OCI-LY1 (cell line): Measurements from ENCODE around the gene KCTD2.

ENCODE experiments used
- H2AFZ ChIP-seq: fragments of 200-600 bp; sonication (generic), shearing (Covaris generic); 2 replicates; pipeline ENCODE4 v1.6.0; 2014; ENCODE audit warnings: antibody characterized with exemption, mild to moderate bottlenecking, low read length
- H3F3A ChIP-seq: fragments of 200-600 bp; sonication (generic), shearing (Covaris generic); 2 replicates; pipeline ENCODE4 v1.6.0; 2014; ENCODE audit warnings: mild to moderate bottlenecking, antibody characterized with exemption, low read length, moderate library complexity; ENCODE audit not compliant: insufficient read depth
- H3K27ac ChIP-seq: fragments of 200-600 bp; sonication (generic); 2 replicates; pipeline ENCODE4 v1.5.1; 2014; ENCODE audit warnings: low read length, mixed run types, mild to moderate bottlenecking, low read depth; ENCODE audit not compliant: poor library complexity, severe bottlenecking
- H3K27me3 ChIP-seq: fragments of 200-600 bp; sonication (generic); 2 replicates; pipeline ENCODE4 v1.6.0; 2014; ENCODE audit warnings: antibody characterized with exemption, mild to moderate bottlenecking, low read length, moderate library complexity; ENCODE audit not compliant: insufficient read depth
- H3K36me3 ChIP-seq: fragments of 200-600 bp; sonication (generic); 2 replicates; pipeline ENCODE4 v1.6.1; 2014; ENCODE audit warnings: mild to moderate bottlenecking, antibody characterized with exemption, low read length, moderate library complexity, mixed read lengths; ENCODE audit not compliant: insufficient read depth
- H3K4me1 ChIP-seq: fragments of 200-600 bp; sonication (generic); 2 replicates; pipeline ENCODE4 v1.5.1; 2014; ENCODE audit warnings: mild to moderate bottlenecking, low read length, moderate library complexity; ENCODE audit not compliant: insufficient read depth, severe bottlenecking
- H3K4me2 ChIP-seq: fragments of 200-600 bp; sonication (generic), shearing (Covaris generic); 2 replicates; pipeline ENCODE4 v1.6.1; 2014; ENCODE audit warnings: low read length
- H3K4me3 ChIP-seq: fragments of 200-600 bp; sonication (generic); 2 replicates; pipeline ENCODE4 v1.5.1; 2014; ENCODE audit warnings: low read length, low read depth, mild to moderate bottlenecking, mixed read lengths; ENCODE audit not compliant: poor library complexity, severe bottlenecking
- H3K79me2 ChIP-seq: fragments of 200-600 bp; shearing (Covaris generic); 2 replicates; pipeline ENCODE4 v1.6.1; 2016; ENCODE audit warnings: mixed run types, low read length, mixed read lengths; ENCODE audit not compliant: insufficient read depth
- H3K9ac ChIP-seq: fragments of 200-600 bp; sonication (generic), shearing (Covaris generic); 2 replicates; pipeline ENCODE4 v1.6.1; 2014; ENCODE audit warnings: mild to moderate bottlenecking, low read length, mixed read lengths
- H3K9me2 ChIP-seq: fragments of 200-600 bp; sonication (generic), shearing (Covaris generic); 2 replicates; pipeline ENCODE4 v1.6.1; 2014; ENCODE audit warnings: low read depth, mild to moderate bottlenecking, low read length, mixed read lengths
- H3K9me3 ChIP-seq: fragments of 200-600 bp; shearing (Covaris generic); 2 replicates; pipeline ENCODE4 v1.6.1; 2014; ENCODE audit warnings: low read length, mixed read lengths
- H4K20me1 ChIP-seq: fragments of 200-600 bp; sonication (generic), shearing (Covaris generic); 2 replicates; pipeline ENCODE4 v1.6.0; 2016; ENCODE audit warnings: mild to moderate bottlenecking, low read length; ENCODE audit not compliant: insufficient read depth
- CTCF ChIP-seq: fragments of 200-600 bp; sonication (generic), shearing (Covaris generic); IDR thresholded peaks from 2 replicates; pipeline ENCODE4 v1.5.1; 2017; ENCODE audit warnings: mild to moderate bottlenecking, antibody characterized with exemption, low read length, moderate library complexity, mixed read lengths
- EZH2 ChIP-seq: fragments of 200-600 bp; sonication (generic), shearing (Covaris generic); IDR thresholded peaks from 2 replicates; pipeline ENCODE4 v1.8.0; 2017; ENCODE audit warnings: borderline replicate concordance, mixed run types, mild to moderate bottlenecking, antibody characterized with exemption, low read length, moderate library complexity, mixed read lengths

Gene KCTD2

DNA sequence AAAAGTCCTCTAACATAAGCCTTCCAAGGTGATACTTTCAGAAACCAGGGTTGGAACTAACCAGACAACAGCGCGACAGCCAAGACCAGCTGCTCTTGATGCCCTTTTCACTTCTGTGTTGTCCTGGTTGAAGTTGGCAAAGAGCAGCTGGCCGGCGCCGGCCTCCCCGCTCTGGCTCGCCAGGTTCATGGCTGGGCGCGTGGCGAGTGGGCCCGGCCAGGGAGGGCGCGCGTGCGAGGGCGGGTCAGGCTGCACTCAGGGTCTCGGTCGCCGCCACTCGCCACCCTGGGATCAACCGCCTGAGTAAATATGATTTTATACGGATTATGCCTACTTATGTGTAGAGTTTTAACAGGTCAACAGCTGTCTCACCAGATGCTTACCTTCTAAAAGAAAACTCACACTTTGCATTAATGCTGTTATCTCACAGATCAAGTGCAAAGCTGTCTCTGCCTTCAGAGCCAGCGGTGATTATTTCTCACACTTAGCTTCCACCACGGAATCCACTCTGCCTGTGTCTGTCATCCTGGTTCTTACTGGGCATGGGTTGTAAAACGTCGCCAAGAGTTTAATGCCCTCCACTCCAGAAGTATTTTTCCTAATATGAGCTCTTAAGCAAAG lies 13.5 kb downstream of the KCTD2 start:
- no peaks in the 10 kb centered on the region for H3K9me2 ChIP-seq
- H3K36me3 ChIP-seq = peaks cover 38% of the 10 kb centered on the region
- no peak overlapping the region for H3K9ac ChIP-seq
- no peak overlapping the region for H3K4me2 ChIP-seq
- no peak for TF ChIP-seq CTCF
- no peak for TF ChIP-seq EZH2
- H3K27ac ChIP-seq = no peak overlapping the region
- H3K27me3 ChIP-seq = no peaks in the 10 kb centered on the region
- H2AFZ ChIP-seq = no peak overlapping the region
- H4K20me1 ChIP-seq = no peaks in the 10 kb centered on the region
- H3F3A ChIP-seq = no peaks in the 10 kb centered on the region
- H3K4me3 ChIP-seq = no peak overlapping the region
- no peaks in the 10 kb centered on the region for H3K79me2 ChIP-seq
- no peaks in the 10 kb centered on the region for H3K9me3 ChIP-seq
- no peaks in the 10 kb centered on the region for H3K4me1 ChIP-seq

GRCh38 chr17:75061055-75061438 lies 14.0 kb downstream of the KCTD2 start:
- H3K4me1 ChIP-seq = no peaks in the 10 kb centered on the region
- H3K27ac ChIP-seq = no peak overlapping the region
- no peak overlapping the region for H3K9ac ChIP-seq
- no peak overlapping the region for H2AFZ ChIP-seq
- H4K20me1 ChIP-seq = no peaks in the 10 kb centered on the region
- H3K4me3 ChIP-seq = no peak overlapping the region
- peaks cover 38% of the 10 kb centered on the region for H3K36me3 ChIP-seq
- H3K27me3 ChIP-seq = no peaks in the 10 kb centered on the region
- H3K79me2 ChIP-seq = no peaks in the 10 kb centered on the region
- no peaks in the 10 kb centered on the region for H3K9me2 ChIP-seq
- H3K4me2 ChIP-seq = no peak overlapping the region
- H3F3A ChIP-seq = no peaks in the 10 kb centered on the region
- TF ChIP-seq CTCF (no peak), EZH2 (no peak)
- no peaks in the 10 kb centered on the region for H3K9me3 ChIP-seq

- H3F3A ChIP-seq = no peaks in the 10 kb centered on the region
- H3K79me2 ChIP-seq = no peaks in the 10 kb centered on the region
- no peaks in the 10 kb centered on the region for H3K27me3 ChIP-seq
- H3K4me3 ChIP-seq = no peak overlapping the region
- H3K27ac ChIP-seq = no peak overlapping the region
- no peaks in the 10 kb centered on the region for H3K9me2 ChIP-seq
- no peak overlapping the region for H3K4me2 ChIP-seq
- peaks cover 32% of the 10 kb centered on the region for H3K36me3 ChIP-seq
- no peaks in the 10 kb centered on the region for H3K9me3 ChIP-seq
- no peaks in the 10 kb centered on the region for H3K4me1 ChIP-seq
- no peak overlapping the region for H2AFZ ChIP-seq
- H3K9ac ChIP-seq = no peak overlapping the region
- TF ChIP-seq CTCF (no peak), EZH2 (no peak)
- H4K20me1 ChIP-seq = no peaks in the 10 kb centered on the region
Measured at GRCh38 chr17:75061618-75062017, 14.6 kb downstream of the KCTD2 start.
